K562 (cell line): ENCODE measurements around the gene AZGP1. TPM values are rescaled to one million over a fixed set of nuclear protein-coding genes. Genes with fewer than 3 reads are reported as not detected.
A peak's percentile ranks its signal among the peaks of the same experiment; 100 is the strongest.

Source experiments
- ATAC-seq: fragments of 200-7000 bp; cut with Tn5 transposase; 3 replicates; pipeline ENCODE4 v1.9.1; 2020; ENCODE audit warnings: moderate library complexity
- BruUV-seq: library from RNA; stranded (reverse); fragments of 400-500 nt; replicated peaks from 2 replicates; lab custom pipeline; 2021; lab: Mats Ljungman, UMichigan
- CTCF ChIA-PET: fragments of 300-600 bp; formaldehyde crosslinking; extraction: SDS; loops from one replicate; lab custom pipeline; 2021; ENCODE audit warnings: low intra/inter-chr PET ratio; lab: Yijun Ruan, JAX
- POLR2A ChIA-PET: fragments of 300-600, 350-650 bp; sonication (Branson Sonifier 250); formaldehyde crosslinking; extraction: SDS; loops from one replicate; lab custom pipeline; 2021; ENCODE audit warnings: antibody characterized with exemption, inconsistent platforms; lab: Yijun Ruan, JAX
- DNase-seq, 4 experiments: peaks; one replicate each; pipeline versions ENCODE4 v3.0.0 to v3.0.0-alpha.2; 2011 to 2018; ENCODE audit warnings: low spot score in 3 of 4, mixed read lengths in 3 of 4; ENCODE audit errors: extremely low read depth in 1 of 4
- FAIRE-seq: peaks from 2 replicates; lab custom pipeline; 2011; peaks lifted over from hg19 to GRCh38; lab: Jason Lieb, UNC
- H2AFZ ChIP-seq: 2 replicates; pipeline ENCODE4 v1.6.0; 2011; ENCODE audit warnings: low read depth, low read length, control low read depth, inconsistent platforms
- H3K27ac ChIP-seq: fragments of 200-600 bp; 3 replicates; pipeline ENCODE4 v1.8.0; 2011; ENCODE audit warnings: low read depth, mild to moderate bottlenecking, control low read depth, inconsistent platforms, low read length, moderate library complexity, mixed read lengths; ENCODE audit errors: extremely low read depth
- H3K27me3 ChIP-seq, 2 experiments: fragments of 300-600 bp in 1 of 2; 2 replicates in 1 of 2; 3 replicates in 1 of 2; pipeline versions ENCODE4 v1.6.0 to v1.8.0; 2011; ENCODE audit warnings: inconsistent platforms in 2 of 2, low read length in 2 of 2, mild to moderate bottlenecking in 1 of 2, mixed read lengths in 1 of 2, moderate library complexity in 1 of 2; ENCODE audit not compliant: control insufficient read depth in 2 of 2, insufficient read depth in 2 of 2
- H3K36me3 ChIP-seq: fragments of 300-600 bp; 3 replicates; pipeline ENCODE4 v1.8.0; 2011; ENCODE audit warnings: mild to moderate bottlenecking, low read length, inconsistent platforms; ENCODE audit not compliant: control insufficient read depth, insufficient read depth
- H3K4me1 ChIP-seq, 2 experiments: fragments of 200-600 bp in 1 of 2; replicated peaks in 1 of 2; 2 replicates in 1 of 2; 3 replicates in 1 of 2; pipeline versions ENCODE4 v1.5.1 to v1.8.0; 2011; ENCODE audit warnings: inconsistent platforms in 2 of 2, low read length in 2 of 2, mild to moderate bottlenecking in 1 of 2, mixed read lengths in 1 of 2, moderate library complexity in 1 of 2; ENCODE audit not compliant: control insufficient read depth in 2 of 2, insufficient read depth in 2 of 2
- H3K4me2 ChIP-seq: 2 replicates; pipeline ENCODE4 v1.6.1; 2011; ENCODE audit warnings: low read length, control low read depth, inconsistent platforms, mixed read lengths; ENCODE audit not compliant: insufficient read depth
- H3K4me3 ChIP-seq: fragments of 200-600 bp; sonication (generic), shearing (Covaris generic); 2 replicates; pipeline ENCODE4 v1.5.1; 2016; ENCODE audit warnings: control low read depth, inconsistent platforms
- H3K79me2 ChIP-seq: fragments of 200-600 bp; 3 replicates; pipeline ENCODE4 v1.8.0; 2011; ENCODE audit warnings: low read length, inconsistent platforms; ENCODE audit not compliant: control insufficient read depth, insufficient read depth
- H3K9ac ChIP-seq, 2 experiments: 2 replicates each; pipeline versions ENCODE4 v1.6.0 to v1.6.1; 2011; ENCODE audit warnings: low read depth in 2 of 2, low read length in 2 of 2, control low read depth in 1 of 2, inconsistent platforms in 1 of 2, mild to moderate bottlenecking in 1 of 2, mixed read lengths in 1 of 2; ENCODE audit not compliant: insufficient read depth in 1 of 2
- H3K9me1 ChIP-seq: one replicate; pipeline ENCODE4 v1.6.0; 2011; ENCODE audit warnings: inconsistent platforms, mild to moderate bottlenecking, low read length, moderate library complexity; ENCODE audit not compliant: control insufficient read depth, insufficient read depth
- H3K9me3 ChIP-seq: replicated peaks from 2 replicates; pipeline ENCODE4 v1.5.1; 2011; ENCODE audit warnings: low read depth, low read length, inconsistent platforms; ENCODE audit not compliant: control insufficient read depth, insufficient read depth
- H4K20me1 ChIP-seq: replicated peaks from 2 replicates; pipeline ENCODE4 v1.6.1; 2011; ENCODE audit warnings: low read length, inconsistent platforms, mixed read lengths; ENCODE audit not compliant: control insufficient read depth, insufficient read depth
- CBFB ChIP-seq: sonication (generic); formaldehyde crosslinking; IDR thresholded peaks from 2 replicates; pipeline ENCODE4 v1.4.0; 2020; ENCODE audit warnings: mild to moderate bottlenecking, missing genetic modification reagents
- FOXJ3 ChIP-seq: sonication (generic); formaldehyde crosslinking; IDR thresholded peaks from 2 replicates; pipeline ENCODE4 v1.4.0; 2020; ENCODE audit warnings: mild to moderate bottlenecking, missing genetic modification reagents
- PKNOX1 ChIP-seq: fragments of 450-650 bp; IDR thresholded peaks from 2 replicates; pipeline ENCODE4 v1.6.1; 2016
- POLR2AphosphoS5 ChIP-seq: IDR thresholded peaks from 2 replicates; pipeline ENCODE4 v1.6.1; 2011; ENCODE audit warnings: mild to moderate bottlenecking, low read depth, low read length, moderate library complexity; ENCODE audit not compliant: control insufficient read depth, insufficient read depth
- RFX1 ChIP-seq: fragments of 450-650 bp; IDR thresholded peaks from 2 replicates; pipeline ENCODE4 v1.6.1; 2016; ENCODE audit warnings: mild to moderate bottlenecking, moderate library complexity
- ZNF263 ChIP-seq: sonication (generic); formaldehyde crosslinking; IDR thresholded peaks from 2 replicates; pipeline ENCODE4 v1.8.0; 2022; ENCODE audit warnings: mild to moderate bottlenecking, missing genetic modification reagents, borderline replicate concordance
- WGBS: fragments of 100-300 bp; shearing (Covaris generic); methylation state at CpG from one replicate; pipeline ENCODE4 v1.1.6; 2016; ENCODE audit warnings: low coverage, mixed read lengths; ENCODE audit not compliant: insufficient coverage; ENCODE audit errors: missing lambda C conversion rate; 5-methylcytosine and 5-hydroxymethylcytosine counted together
- in situ Hi-C: fragments of 300-500 bp; cut with MboI; formaldehyde crosslinking; loops from 4 replicates; pipeline ENCODE4 v1.15.0; 2018; ENCODE audit warnings: inconsistent platforms, mixed read lengths
- intact Hi-C: fragments of 100-400 bp; cut with micrococcal nuclease; formaldehyde crosslinking; loops from 2 replicates; pipeline ENCODE4 v1.14.2; 2022
- polyA plus RNA-seq, 8 experiments: library from polyadenylated mRNA; depleted of rRNA in 4 of 8; stranded (reverse) in 5 of 8; unstranded in 3 of 8; fragments of >200 nt; fragmentation: Nextera tagmentation in 2 of 8; fragmentation: Illumina TruSeq in 1 of 8; extraction: Ambion mirVana in 2 of 8; extraction: Trizol in 1 of 8; gene quantifications; 2 replicates each; pipeline versions ENCODE4 v1.2.1 to v1.2.3, GENCODE V29; 2011 to 2014; ENCODE audit warnings: inconsistent platforms in 1 of 8, missing spikeins in 1 of 8
- total RNA-seq, 7 experiments: library from RNA; depleted of rRNA in 6 of 7; stranded (reverse); fragments of >200 nt in 6 of 7; fragmentation: Illumina TruSeq in 2 of 7; extraction: Trizol in 2 of 7; gene quantifications; 2 replicates each; pipeline versions ENCODE4 v1.2.1 to v1.2.3, GENCODE V29; 2011 to 2021; ENCODE audit warnings: low replicate concordance in 1 of 7

The AZGP1 gene
- total and polyA plus RNA-seq, 9 of the 15 experiments (the other 6 are each of a cell fraction or from before 2014, with no cell fraction given), result 0.18 to 0.53 TPM; not detected in 7

GRCh38 chr7:100007887-100008286 lies 32.1 kb upstream of the AZGP1 start:
- TF ChIP-seq CBFB (0 out of 2 replicates have a peak, but pooled peaks have one; percentile 28), PKNOX1 (peak; percentile 83), POLR2AphosphoS5 (no peak), RFX1 (peak; percentile 95), ZNF263 (CRISPR knock-in tag) (no peak), FOXJ3 (0 out of 2 replicates have a peak, but pooled peaks have one; percentile 20)
- TF ChIP-seq, all 486 proteins: peak for 4
- DNase-seq (no peak), FAIRE-seq (no peak), ATAC-seq (no peak)
- 2% methylated on average over 3 of the region's 3 CpGs for WGBS
- Histone ChIP-seq H3K79me2 (no peaks in the 10 kb centered on the region), H3K4me2 (no peak overlapping the region), H3K4me1 (peaks cover 4 to 5% of the 10 kb centered on the region in 2 experiments; a peak in 4 of 5 replicates), H3K9ac (no peak overlapping the region), H3K27ac (no peak overlapping the region), H3K9me1 (no peaks in the 10 kb centered on the region), H3K27me3 (peaks cover 39 to 65% of the 10 kb centered on the region in 2 experiments), H3K36me3 (no peaks in the 10 kb centered on the region), H3K9me3 (no peaks in the 10 kb centered on the region), H4K20me1 (no peaks in the 10 kb centered on the region), H2AFZ (no peak overlapping the region), H3K4me3 (no peak overlapping the region)
- BruUV-seq, result no TSS peak
- in situ Hi-C loops, result no loop called here
- ChIA-PET POLR2A (interaction anchor here (0.6 to 0.8 kb wide), 3 partner anchors 9 to 110 kb away, joined by 3 to 4 read pairs (median 4); no protein-coding TSS in a partner anchor), CTCF (no interaction called here)
- intact Hi-C loops, result no loop called here
